A549 (cell line): ENCODE measurements around the gene DLG4. TPM values are rescaled to one million over a fixed set of nuclear protein-coding genes. Genes with fewer than 3 reads are reported as not detected.

Source experiments
- ATAC-seq, 2 experiments: fragments of 200-7000 bp in 1 of 2; fragments of >200 bp in 1 of 2; cut with Nextera tagmentation in 1 of 2; cut with Tn5 transposase in 1 of 2; 3 replicates each; pipeline versions ENCODE4 v1.8.0 to v1.9.1; 2018 to 2020; ENCODE audit warnings: mild to moderate bottlenecking in 1 of 2, moderate library complexity in 1 of 2
- CTCF ChIA-PET: fragments of 300-600 bp; sonication (Branson Sonifier 250); formaldehyde crosslinking; extraction: SDS; loops from one replicate; lab custom pipeline; 2021; ENCODE audit warnings: antibody characterized with exemption, inconsistent platforms; lab: Yijun Ruan, JAX
- POLR2A ChIA-PET: fragments of 350-600 bp; formaldehyde crosslinking; extraction: SDS; loops from one replicate; lab custom pipeline; 2021; ENCODE audit warnings: antibody characterized with exemption, inconsistent platforms; lab: Yijun Ruan, JAX
- DNase-seq, 2 experiments: peaks; one replicate each; pipeline versions ENCODE4 v3.0.0 to v3.0.0-alpha.2; 2011 to 2016; ENCODE audit warnings: low read depth in 1 of 2, low spot score in 1 of 2
- FAIRE-seq: peaks from 2 replicates; lab custom pipeline; 2011; peaks lifted over from hg19 to GRCh38; lab: Jason Lieb, UNC
- H3K27ac ChIP-seq, 2 experiments: fragments of >200 bp; sonication (Bioruptor Twin); formaldehyde crosslinking; 3 replicates each; pipeline ENCODE4 v1.5.1; 2016 to 2017
- H3K4me1 ChIP-seq: fragments of >200 bp; sonication (Bioruptor Twin); formaldehyde crosslinking; 3 replicates; pipeline ENCODE4 v1.6.1; 2016
- H3K4me2 ChIP-seq: fragments of >200 bp; sonication (Bioruptor Twin); formaldehyde crosslinking; 3 replicates; pipeline ENCODE4 v1.6.1; 2016
- H3K4me3 ChIP-seq: fragments of >200 bp; sonication (Bioruptor Twin); formaldehyde crosslinking; 3 replicates; pipeline ENCODE4 v1.5.1; 2016
- H3K9me3 ChIP-seq: fragments of >200 bp; sonication (Bioruptor Twin); formaldehyde crosslinking; 3 replicates; pipeline ENCODE4 v1.6.1; 2016
- CBX2 ChIP-seq: fragments of 200-600 bp; sonication (generic); IDR thresholded peaks from 2 replicates; pipeline ENCODE4 v1.6.1; 2016; ENCODE audit warnings: low read depth, mild to moderate bottlenecking, borderline replicate concordance
- CHD4 ChIP-seq: fragments of 200-600 bp; sonication (generic); IDR thresholded peaks from 2 replicates; pipeline ENCODE4 v1.6.1; 2016; ENCODE audit warnings: antibody characterized with exemption, mild to moderate bottlenecking, borderline replicate concordance
- EHF ChIP-seq: fragments of 250-450 bp; sonication (Bioruptor Pico); IDR thresholded peaks from 2 replicates; pipeline ENCODE4 v1.5.0; 2020; ENCODE audit warnings: mild to moderate bottlenecking
- ELK1 ChIP-seq: fragments of 150-350 bp; IDR thresholded peaks from 2 replicates; pipeline ENCODE4 v1.6.1; 2014; ENCODE audit warnings: low read depth, mild to moderate bottlenecking, low read length
- FOSL2 ChIP-seq, 2 experiments: fragments of 450-650 bp in 1 of 2; fragments of >200 bp in 1 of 2; sonication (Bioruptor Twin) in 1 of 2; formaldehyde crosslinking; IDR thresholded peaks; 2 replicates each; pipeline versions ENCODE4 v1.5.0 to v1.6.1; 2016 to 2020; ENCODE audit warnings: mild to moderate bottlenecking in 1 of 2, moderate library complexity in 1 of 2
- GATA3 ChIP-seq: IDR thresholded peaks from 2 replicates; pipeline ENCODE4 v1.6.1; 2012; ENCODE audit warnings: borderline replicate concordance
- HOXB13 ChIP-seq: fragments of 250-450 bp; sonication (Bioruptor Pico); IDR thresholded peaks from 2 replicates; pipeline ENCODE4 v1.5.0; 2020; ENCODE audit warnings: low read depth, mild to moderate bottlenecking, moderate library complexity
- JUN ChIP-seq, 2 experiments: fragments of >200 bp; sonication (Bioruptor Twin); formaldehyde crosslinking; IDR thresholded peaks; 2 replicates in 1 of 2; 3 replicates in 1 of 2; pipeline ENCODE4 v1.6.1; 2016 to 2017
- JUNB ChIP-seq: fragments of >200 bp; sonication (Bioruptor Twin); formaldehyde crosslinking; IDR thresholded peaks from 2 replicates; pipeline ENCODE4 v1.6.1; 2016
- NFE2L2 ChIP-seq: fragments of 150-350 bp; conservative IDR thresholded peaks from 2 replicates; pipeline ENCODE4 v1.6.1; 2014; ENCODE audit warnings: low read length
- PHF8 ChIP-seq: fragments of 200-600 bp; sonication (generic); IDR thresholded peaks from 2 replicates; pipeline ENCODE4 v1.6.1; 2016; ENCODE audit warnings: low read depth, mild to moderate bottlenecking, antibody characterized with exemption, moderate library complexity, borderline replicate concordance
- RAD21 ChIP-seq, 2 experiments: fragments of >200 bp in 1 of 2; sonication (Bioruptor Twin) in 1 of 2; formaldehyde crosslinking in 1 of 2; IDR thresholded peaks in 1 of 2; conservative IDR thresholded peaks in 1 of 2; 2 replicates in 1 of 2; 3 replicates in 1 of 2; pipeline ENCODE4 v1.6.1; 2012 to 2018; ENCODE audit warnings: inconsistent platforms in 1 of 2
- RCOR1 ChIP-seq: fragments of 150-350 bp; IDR thresholded peaks from 2 replicates; pipeline ENCODE4 v1.6.1; 2014; ENCODE audit warnings: antibody characterized with exemption, low read length, low read depth
- RNF2 ChIP-seq: fragments of 200-600 bp; sonication (generic); IDR thresholded peaks from 2 replicates; pipeline ENCODE4 v1.6.1; 2016; ENCODE audit warnings: low read depth, mild to moderate bottlenecking, antibody characterized with exemption, moderate library complexity, borderline replicate concordance
- SREBF2 ChIP-seq: fragments of 450-650 bp; IDR thresholded peaks from 2 replicates; pipeline ENCODE4 v1.6.1; 2014; ENCODE audit warnings: mild to moderate bottlenecking, moderate library complexity
- TP53 ChIP-seq: fragments of 250-450 bp; sonication (Bioruptor Pico); IDR thresholded peaks from 2 replicates; pipeline ENCODE4 v1.5.0; 2021; ENCODE audit warnings: mild to moderate bottlenecking, moderate library complexity
- ZC3H11A ChIP-seq: fragments of 450-650 bp; IDR thresholded peaks from 2 replicates; pipeline ENCODE4 v1.6.1; 2014; ENCODE audit warnings: antibody characterized with exemption, mild to moderate bottlenecking
- ZNF302 ChIP-seq: fragments of 250-450 bp; sonication (Bioruptor Pico); IDR thresholded peaks from 2 replicates; pipeline ENCODE4 v1.9.0; 2021; ENCODE audit warnings: inconsistent platforms, mild to moderate bottlenecking, moderate library complexity
- WGBS: methylation state at CpG from one replicate; pipeline ENCODE4 v1.1.6; 2017; ENCODE audit errors: missing lambda C conversion rate; 5-methylcytosine and 5-hydroxymethylcytosine counted together
- polyA plus RNA-seq, 4 experiments: library from polyadenylated mRNA; depleted of rRNA in 3 of 4; stranded (reverse); fragments of >200 nt; fragmentation: RNase III in 1 of 4; extraction: RNeasy Plus Mini Kit Qiagen cat#74134 plus additional on column Dnase treatment in 1 of 4; gene quantifications; 2 replicates in 3 of 4; 3 replicates in 1 of 4; pipeline ENCODE4 v1.2.3, GENCODE V29; 2011 to 2017
- TF ChIP-seq, protein P1 (sequence below): IDR thresholded peaks from 2 replicates; pipeline ENCODE4 v1.6.1; 2012
- TF ChIP-seq, protein P2 (sequence below): fragments of 200-600 bp; sonication (generic); IDR thresholded peaks from 2 replicates; pipeline ENCODE4 v1.6.1; 2016; ENCODE audit warnings: antibody characterized with exemption, mild to moderate bottlenecking, moderate library complexity

Gene DLG4
- polyA plus RNA-seq, 2 of the 4 experiments (the other 2 are of a cell fraction), result 8.3 to 21.3 TPM

DNA sequence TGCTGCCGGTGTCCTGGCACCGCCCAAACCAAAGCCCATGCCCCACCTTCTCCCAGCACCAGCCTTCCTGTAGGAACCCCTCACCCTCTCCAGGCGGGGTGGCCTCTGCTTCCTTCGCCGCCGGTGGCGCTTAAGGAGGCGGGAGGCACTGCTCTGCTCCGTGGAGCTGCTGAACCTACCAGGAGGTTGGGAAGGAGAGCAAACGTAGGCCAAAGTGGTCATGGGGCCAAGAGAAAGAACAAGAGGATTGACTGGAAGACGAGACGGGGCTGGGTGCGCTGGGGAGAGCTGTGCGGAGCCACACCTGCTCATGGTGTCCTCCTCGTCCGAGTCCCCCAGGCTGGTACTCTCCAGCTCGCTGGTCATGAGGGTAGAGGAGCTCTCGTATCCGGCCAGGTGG, 9.9 kb upstream of the DLG4 start:
- Histone ChIP-seq H3K4me1 (peaks cover 23% of the 10 kb centered on the region), H3K27ac (no peak overlapping the region), H3K4me3 (no peak overlapping the region), H3K4me2 (no peak overlapping the region), H3K9me3 (no peaks in the 10 kb centered on the region)
- WGBS, result 94% methylated on average over 19 of the region's 19 CpGs
- no peak for TF ChIP-seq HOXB13 (CRISPR knock-in tag)
- TF ChIP-seq TP53, result no peak
- DNase-seq (no peak), FAIRE-seq (no peak), ATAC-seq (no peak)
- ChIA-PET CTCF (interaction anchor here (1.4 to 17.3 kb wide), 4 partner anchors 8 to 184 kb away, joined by 4 to 169 read pairs (median 6); partner anchors contain the start of genes ACADVL and DLG4), POLR2A (interaction anchor here (0.6 to 0.9 kb wide), 2 partner anchors 9 to 174 kb away, joined by 3 to 4 read pairs; partner anchors contain the start of genes ACADVL, DLG4 and TMEM256)

GRCh38 chr17:7228920-7229319, 9.3 kb upstream of the DLG4 start:
- no peak overlapping the region for H3K4me3 ChIP-seq
- 95% methylated on average over 14 of the region's 14 CpGs for WGBS
- H3K9me3 ChIP-seq, result no peaks in the 10 kb centered on the region
- peaks cover 23% of the 10 kb centered on the region for H3K4me1 ChIP-seq
- TF ChIP-seq ELK1 (no peak), EHF (CRISPR knock-in tag) (no peak), RCOR1 (no peak), RNF2 (no peak), RAD21 (conservative IDR thresholded peaks at IDR 0.05 in 1 of 2, IDR thresholded peaks at IDR 0.05 in 1 of 2) (no peak), JUNB (no peak), CBX2 (no peak), PHF8 (no peak), JUN (IDR thresholded peaks at IDR 0.05) (no peak), FOSL2 (IDR thresholded peaks at IDR 0.05) (no peak), FOSL2 (CRISPR knock-in tag; IDR thresholded peaks at IDR 0.05) (no peak), GATA3 (no peak)
- TF ChIP-seq, protein P1, sequence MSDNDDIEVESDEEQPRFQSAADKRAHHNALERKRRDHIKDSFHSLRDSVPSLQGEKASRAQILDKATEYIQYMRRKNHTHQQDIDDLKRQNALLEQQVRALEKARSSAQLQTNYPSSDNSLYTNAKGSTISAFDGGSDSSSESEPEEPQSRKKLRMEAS, result no peak
- TF ChIP-seq, all 56 proteins: peak for 0
- ChIA-PET POLR2A (no interaction called here), CTCF (interaction anchor here (1.4 to 17.3 kb wide), 3 partner anchors 7 to 68 kb away, joined by 4 to 169 read pairs (median 8); partner anchors contain the start of genes ACADVL and DLG4)
- ATAC-seq (no peak), FAIRE-seq (no peak), DNase-seq (no peak)
- peak overlapping the region in 1 of 2 experiments; percentile 51; a peak in 1 of 6 replicates for H3K27ac ChIP-seq
- no peak overlapping the region; the same call in 2 of the 3 replicates for H3K4me2 ChIP-seq

DNA sequence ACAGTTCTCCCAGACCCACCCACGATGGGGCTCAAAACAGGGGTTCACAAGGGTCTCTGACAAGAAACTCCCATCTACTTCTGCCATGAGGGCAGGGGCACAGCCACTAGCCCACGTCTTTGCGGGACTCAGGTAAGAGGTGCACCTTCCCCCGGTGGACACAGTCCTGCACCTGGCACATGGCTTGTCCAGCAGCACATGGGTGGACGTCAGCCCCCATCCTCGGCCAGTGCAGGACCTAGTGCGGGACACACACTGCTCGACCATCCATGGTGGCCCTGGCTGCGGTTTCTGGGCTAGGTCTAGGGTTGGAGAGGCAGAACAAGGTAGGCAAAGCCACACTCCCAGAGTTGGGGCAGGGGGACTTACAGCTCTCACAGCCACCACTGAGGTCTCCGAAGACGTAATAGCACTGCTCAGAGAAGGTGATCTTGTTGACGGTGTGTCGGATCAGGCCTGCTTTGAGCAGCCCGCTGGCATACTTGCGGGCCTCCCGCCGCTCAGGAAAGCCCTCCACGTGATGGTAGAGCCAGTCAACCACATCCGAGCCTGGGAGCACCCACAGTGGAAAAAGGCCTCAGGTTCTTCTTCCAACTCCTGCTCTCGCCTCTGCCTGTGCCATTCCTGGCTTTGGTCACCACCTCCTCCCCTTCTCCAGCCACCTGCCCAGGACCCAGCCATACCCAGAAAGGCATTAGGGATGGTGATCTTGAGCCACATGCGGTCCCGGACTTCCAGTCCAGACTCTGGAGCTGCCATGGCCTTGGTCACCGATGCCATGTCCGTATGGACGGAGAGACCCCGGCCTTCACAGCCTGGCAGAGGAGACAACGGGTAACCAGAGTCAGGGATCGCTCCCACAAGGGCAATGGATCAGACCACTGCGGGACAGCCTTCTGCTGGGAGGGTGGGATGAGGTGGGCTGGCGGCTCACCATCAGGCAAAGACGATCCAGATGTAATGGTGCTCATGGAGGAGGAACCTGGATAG, 7.4 kb upstream of the DLG4 start:
- FAIRE-seq, result no peak
- no peak; a peak in 1 of 6 replicates for ATAC-seq
- H3K4me3 ChIP-seq, result no peak overlapping the region
- no peak overlapping the region; a peak in 1 of 6 replicates for H3K27ac ChIP-seq
- ChIA-PET CTCF (interaction anchor here (10.0 kb wide), 1 partner anchor 11 kb away, joined by 169 read pairs; the partner anchor contains the start of genes DVL2, GABARAP and PHF23), POLR2A (no interaction called here)
- 91% methylated on average over 29 of the region's 31 CpGs for WGBS
- H3K4me1 ChIP-seq, result peaks cover 10% of the 10 kb centered on the region
- H3K4me2 ChIP-seq, result no peak overlapping the region
- no peak for DNase-seq
- TF ChIP-seq NFE2L2 (no peak), CHD4 (no peak), RCOR1 (no peak), ZNF302 (no peak), CBX2 (no peak), ZC3H11A (no peak), SREBF2 (no peak)
- TF ChIP-seq, protein P1, result no peak
- TF ChIP-seq, protein P2, sequence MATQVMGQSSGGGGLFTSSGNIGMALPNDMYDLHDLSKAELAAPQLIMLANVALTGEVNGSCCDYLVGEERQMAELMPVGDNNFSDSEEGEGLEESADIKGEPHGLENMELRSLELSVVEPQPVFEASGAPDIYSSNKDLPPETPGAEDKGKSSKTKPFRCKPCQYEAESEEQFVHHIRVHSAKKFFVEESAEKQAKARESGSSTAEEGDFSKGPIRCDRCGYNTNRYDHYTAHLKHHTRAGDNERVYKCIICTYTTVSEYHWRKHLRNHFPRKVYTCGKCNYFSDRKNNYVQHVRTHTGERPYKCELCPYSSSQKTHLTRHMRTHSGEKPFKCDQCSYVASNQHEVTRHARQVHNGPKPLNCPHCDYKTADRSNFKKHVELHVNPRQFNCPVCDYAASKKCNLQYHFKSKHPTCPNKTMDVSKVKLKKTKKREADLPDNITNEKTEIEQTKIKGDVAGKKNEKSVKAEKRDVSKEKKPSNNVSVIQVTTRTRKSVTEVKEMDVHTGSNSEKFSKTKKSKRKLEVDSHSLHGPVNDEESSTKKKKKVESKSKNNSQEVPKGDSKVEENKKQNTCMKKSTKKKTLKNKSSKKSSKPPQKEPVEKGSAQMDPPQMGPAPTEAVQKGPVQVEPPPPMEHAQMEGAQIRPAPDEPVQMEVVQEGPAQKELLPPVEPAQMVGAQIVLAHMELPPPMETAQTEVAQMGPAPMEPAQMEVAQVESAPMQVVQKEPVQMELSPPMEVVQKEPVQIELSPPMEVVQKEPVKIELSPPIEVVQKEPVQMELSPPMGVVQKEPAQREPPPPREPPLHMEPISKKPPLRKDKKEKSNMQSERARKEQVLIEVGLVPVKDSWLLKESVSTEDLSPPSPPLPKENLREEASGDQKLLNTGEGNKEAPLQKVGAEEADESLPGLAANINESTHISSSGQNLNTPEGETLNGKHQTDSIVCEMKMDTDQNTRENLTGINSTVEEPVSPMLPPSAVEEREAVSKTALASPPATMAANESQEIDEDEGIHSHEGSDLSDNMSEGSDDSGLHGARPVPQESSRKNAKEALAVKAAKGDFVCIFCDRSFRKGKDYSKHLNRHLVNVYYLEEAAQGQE, result no peak
- TF ChIP-seq, all 56 proteins: peak for 0
- no peaks in the 10 kb centered on the region for H3K9me3 ChIP-seq
